Measurements from ENCODE around the gene CTTN.

Gene CTTN

GRCh38 chr11:70477609-70478008 lies 79.3 kb downstream of the CTTN start:
- no peak for DNase-seq

- DNase-seq: no peak
These were observed 80.0 kb downstream of the CTTN start for GRCh38 chr11:70478166-70478890.

GRCh38 chr11:70480711-70481110 lies 82.4 kb downstream of the CTTN start:
- DNase-seq: no peak

- no peak for DNase-seq
These were observed 83.5 kb downstream of the CTTN start for GRCh38 chr11:70481625-70482528.

GRCh38 chr11:70482529-70482917 lies 84.2 kb downstream of the CTTN start:
- no peak for DNase-seq

- no peak for DNase-seq
These were observed 84.9 kb downstream of the CTTN start for GRCh38 chr11:70483077-70483861.

GRCh38 chr11:70483917-70484316 lies 85.6 kb downstream of the CTTN start:
- DNase-seq: no peak

GRCh38 chr11:70485326-70486025 lies 87.1 kb downstream of the CTTN start:
- no peak for DNase-seq

- no peak for DNase-seq
These were observed 87.7 kb downstream of the CTTN start for GRCh38 chr11:70486026-70486415.

Measured in NCI-H526 treated with DMSO at 0.1 percent for 48 hours (cell line).